SU-DHL-6 (cell line): ENCODE data around the gene GCNT3.
A peak's percentile ranks its signal among the peaks of the same experiment; 100 is the strongest.

Experiments used
- H2AFZ ChIP-seq: fragments of 200-600 bp; sonication (generic); 2 replicates; pipeline ENCODE4 v1.6.1; 2014; ENCODE audit warnings: low read depth, mild to moderate bottlenecking, moderate library complexity, mixed read lengths, antibody characterized with exemption, low read length; ENCODE audit not compliant: severe bottlenecking
- H3F3A ChIP-seq: fragments of 200-600 bp; shearing (Covaris generic); 2 replicates; pipeline ENCODE4 v1.6.0; 2016; ENCODE audit warnings: antibody characterized with exemption, mild to moderate bottlenecking; ENCODE audit not compliant: insufficient read depth
- H3K27ac ChIP-seq: fragments of 200-600 bp; sonication (generic); 2 replicates; pipeline ENCODE4 v1.5.1; 2016; ENCODE audit warnings: low read depth, mild to moderate bottlenecking, low read length, moderate library complexity, mixed read lengths
- H3K27me3 ChIP-seq: fragments of 200-600 bp; sonication (generic), shearing (Covaris generic); 2 replicates; pipeline ENCODE4 v1.6.0; 2014; ENCODE audit warnings: mild to moderate bottlenecking, low read length
- H3K36me3 ChIP-seq: fragments of 200-600 bp; sonication (generic); 2 replicates; pipeline ENCODE4 v1.6.1; 2014; ENCODE audit warnings: mild to moderate bottlenecking, low read length, mixed read lengths
- H3K4me2 ChIP-seq: fragments of 300-600, 200-600 bp; shearing (Covaris generic), sonication (generic); 2 replicates; pipeline ENCODE4 v1.6.0; 2014; ENCODE audit warnings: low read length, low read depth, mild to moderate bottlenecking; ENCODE audit not compliant: poor library complexity, severe bottlenecking
- H3K4me3 ChIP-seq: fragments of 200-600 bp; sonication (generic); 2 replicates; pipeline ENCODE4 v1.5.1; 2014; ENCODE audit warnings: antibody characterized with exemption, low read length, mild to moderate bottlenecking, mixed read lengths; ENCODE audit not compliant: insufficient read depth, poor library complexity, severe bottlenecking
- H3K79me2 ChIP-seq: fragments of 200-600 bp; sonication (generic); 2 replicates; pipeline ENCODE4 v1.6.1; 2014; ENCODE audit warnings: mild to moderate bottlenecking, low read length, moderate library complexity; ENCODE audit not compliant: insufficient read depth
- H3K9ac ChIP-seq: fragments of 200-600 bp; sonication (generic); 2 replicates; pipeline ENCODE4 v1.7.0; 2014; ENCODE audit warnings: mild to moderate bottlenecking, low read length
- H3K9me2 ChIP-seq: fragments of 200-600 bp; sonication (generic); replicated peaks from 2 replicates; pipeline ENCODE4 v1.6.1; 2014; ENCODE audit warnings: low read length; ENCODE audit not compliant: insufficient read depth
- H3K9me3 ChIP-seq: fragments of 200-600 bp; sonication (generic); 2 replicates; pipeline ENCODE4 v1.6.1; 2014; ENCODE audit warnings: low read length, mixed read lengths; ENCODE audit not compliant: insufficient read depth
- H4K20me1 ChIP-seq: fragments of 200-600 bp; sonication (generic); 2 replicates; pipeline ENCODE4 v1.6.1; 2014; ENCODE audit warnings: low read depth, mild to moderate bottlenecking, antibody characterized with exemption, low read length, moderate library complexity, mixed read lengths
- CTCF ChIP-seq: fragments of 200-600 bp; sonication (generic); IDR thresholded peaks from one replicate; pipeline ENCODE4 v1.5.1; 2017; ENCODE audit warnings: antibody characterized with exemption, mild to moderate bottlenecking, low read length, moderate library complexity; ENCODE audit not compliant: insufficient read depth, poor library complexity, severe bottlenecking
- EZH2phosphoT487 ChIP-seq: fragments of 200-600 bp; sonication (generic), shearing (Covaris generic); conservative IDR thresholded peaks from 2 replicates; pipeline ENCODE4 v1.6.1; 2018; ENCODE audit warnings: mild to moderate bottlenecking, antibody characterized with exemption, low read length, moderate library complexity, mixed read lengths

GCNT3 gene

GRCh38 chr15:59616379-59616778 is 4.8 kb downstream of the GCNT3 start:
- Histone ChIP-seq H3F3A (no peaks in the 10 kb centered on the region), H3K9ac (no peak overlapping the region), H3K79me2 (no peaks in the 10 kb centered on the region), H3K9me3 (no peaks in the 10 kb centered on the region), H3K27me3 (no peaks in the 10 kb centered on the region), H3K4me2 (no peak overlapping the region), H4K20me1 (no peaks in the 10 kb centered on the region), H3K36me3 (no peaks in the 10 kb centered on the region), H3K9me2 (no peaks in the 10 kb centered on the region), H2AFZ (no peak overlapping the region), H3K4me3 (no peak overlapping the region), H3K27ac (no peak overlapping the region)
- TF ChIP-seq CTCF (no peak), EZH2phosphoT487 (no peak)

- Histone ChIP-seq H3K4me2 (no peak overlapping the region), H3K79me2 (no peaks in the 10 kb centered on the region), H3K9ac (no peak overlapping the region), H3K9me3 (no peaks in the 10 kb centered on the region), H3K36me3 (no peaks in the 10 kb centered on the region), H3K27ac (no peak overlapping the region), H3F3A (no peaks in the 10 kb centered on the region), H4K20me1 (no peaks in the 10 kb centered on the region), H3K27me3 (no peaks in the 10 kb centered on the region), H3K4me3 (no peak overlapping the region), H3K9me2 (no peaks in the 10 kb centered on the region), H2AFZ (no peak overlapping the region)
- TF ChIP-seq CTCF: no peak
- no peak for TF ChIP-seq EZH2phosphoT487
These were observed 6.8 kb downstream of the GCNT3 start for GRCh38 chr15:59618406-59618805.

GRCh38 chr15:59622289-59622688 is 10.7 kb downstream of the GCNT3 start:
- H3K27ac ChIP-seq: no peak overlapping the region
- H3F3A ChIP-seq: no peaks in the 10 kb centered on the region
- H4K20me1 ChIP-seq: no peaks in the 10 kb centered on the region
- H3K79me2 ChIP-seq: no peaks in the 10 kb centered on the region
- no peaks in the 10 kb centered on the region for H3K9me2 ChIP-seq
- no peak overlapping the region for H3K4me3 ChIP-seq
- H3K9ac ChIP-seq: no peak overlapping the region
- H3K9me3 ChIP-seq: no peaks in the 10 kb centered on the region
- no peaks in the 10 kb centered on the region for H3K27me3 ChIP-seq
- TF ChIP-seq CTCF (peak; percentile 15), EZH2phosphoT487 (no peak)
- no peak overlapping the region for H2AFZ ChIP-seq
- H3K36me3 ChIP-seq: no peaks in the 10 kb centered on the region
- no peak overlapping the region for H3K4me2 ChIP-seq

GRCh38 chr15:59632714-59633113 is 21.1 kb downstream of the GCNT3 start:
- TF ChIP-seq CTCF (no peak), EZH2phosphoT487 (no peak)

More at GRCh38 chr15:59632714-59633113, 21.1 kb downstream of the GCNT3 start:
- Histone ChIP-seq H3K27ac (no peak overlapping the region), H3K4me2 (no peak overlapping the region), H4K20me1 (no peaks in the 10 kb centered on the region), H2AFZ (no peak overlapping the region), H3K9ac (no peak overlapping the region), H3K9me2 (no peaks in the 10 kb centered on the region), H3F3A (no peaks in the 10 kb centered on the region), H3K36me3 (no peaks in the 10 kb centered on the region), H3K9me3 (no peaks in the 10 kb centered on the region), H3K4me3 (no peak overlapping the region), H3K27me3 (no peaks in the 10 kb centered on the region), H3K79me2 (no peaks in the 10 kb centered on the region)
